Stimulated activated CD4-positive, alpha-beta T cell treated with anti-CD3 and anti-CD28 coated beads, TNF-alpha, amount 100 ng/mL, for 1 hour (primary cell): ENCODE measurements around the gene USP35.
"Not testable (repeated sequence)": the region's sequence is repeated elsewhere in the genome, so short reads cannot be mapped to it uniquely, and the experiment has no call there.

Source experiments
- DNase-seq, 3 donors: peaks; one replicate each; pipeline ENCODE4 v3.0.0-alpha.2; 2020; ENCODE audit warnings: low read depth in 3 of 3, low spot score in 1 of 3

Gene USP35

DNA sequence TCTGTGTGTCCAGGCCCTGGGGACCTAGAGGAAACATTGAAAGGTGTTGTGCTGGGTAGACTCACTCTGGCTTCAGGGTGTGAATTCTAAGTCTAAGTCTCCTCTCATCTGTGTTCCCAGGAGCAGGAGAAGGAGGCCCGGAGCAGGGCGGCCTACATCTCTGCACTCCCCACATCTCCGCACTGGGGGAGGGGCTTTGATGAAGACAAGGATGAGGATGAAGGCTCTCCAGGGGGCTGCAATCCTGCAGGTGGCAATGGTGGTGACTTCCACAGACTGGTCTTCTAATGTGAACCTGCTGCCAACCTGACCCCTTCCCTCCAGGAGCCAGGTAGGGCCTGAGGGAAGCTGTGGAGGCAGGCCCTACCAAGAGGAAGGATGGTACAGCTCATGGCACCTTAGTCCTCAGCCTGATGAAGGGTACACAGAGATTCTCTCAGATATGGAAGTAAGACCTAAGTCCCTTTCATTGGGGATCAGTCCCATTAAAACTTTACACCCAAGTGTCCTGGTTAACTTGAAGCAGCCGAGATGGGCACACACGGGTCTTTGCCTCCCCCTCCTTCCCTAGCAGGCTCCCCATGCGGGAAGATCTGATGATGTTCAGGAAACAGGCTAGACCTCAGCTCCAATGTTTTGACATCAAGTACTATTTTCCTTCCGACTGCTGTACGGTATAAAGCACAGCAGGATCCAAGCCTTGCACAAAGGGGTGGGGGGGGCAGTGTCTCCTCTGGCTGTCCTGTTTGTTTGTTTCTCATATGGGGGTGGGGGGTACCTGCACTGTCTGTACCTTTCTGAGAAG, 25.0 kb downstream of the USP35 start:
- no peak for DNase-seq

DNA sequence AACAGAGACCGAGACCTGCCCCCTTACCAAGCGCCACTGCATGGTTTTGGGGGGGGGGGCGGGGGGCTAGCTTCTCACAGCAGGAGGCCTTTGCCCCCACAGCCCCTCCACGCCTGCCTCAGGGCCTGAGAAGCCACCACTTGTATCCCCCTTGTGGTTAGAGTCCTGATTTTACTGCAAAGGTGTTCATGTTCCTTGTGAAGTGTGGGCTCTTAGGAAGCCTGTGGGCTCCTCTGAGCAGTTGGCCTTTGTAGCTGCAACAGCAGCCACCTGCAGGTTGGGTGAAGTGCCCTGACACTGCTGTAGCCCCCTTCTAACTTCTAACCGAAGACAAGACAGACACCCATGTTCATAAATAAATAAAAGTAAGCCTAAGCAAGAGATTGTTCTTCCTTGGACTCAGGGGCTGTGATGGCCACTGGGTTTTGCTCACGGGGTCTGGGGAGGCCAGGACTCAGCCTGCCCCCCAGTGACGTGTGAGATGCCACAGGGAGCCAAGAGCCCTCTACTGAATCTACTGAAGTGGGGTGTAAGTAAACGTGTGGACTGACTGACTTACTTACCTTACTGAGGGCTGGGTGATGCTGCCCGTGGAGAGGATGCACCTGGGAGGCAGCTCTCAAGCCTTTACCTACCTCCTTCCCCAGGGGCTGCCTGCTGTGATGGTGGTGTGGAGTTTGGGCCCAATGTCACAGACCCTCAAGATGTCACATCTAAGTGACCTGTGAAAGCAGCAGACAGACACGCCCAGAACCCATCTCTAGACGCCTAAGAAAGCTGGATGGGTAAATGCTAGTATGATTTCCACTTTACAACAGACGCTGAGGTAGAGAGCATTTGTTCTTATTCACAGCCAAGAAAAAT, 25.8 kb downstream of the USP35 start:
- no peak for DNase-seq

DNA sequence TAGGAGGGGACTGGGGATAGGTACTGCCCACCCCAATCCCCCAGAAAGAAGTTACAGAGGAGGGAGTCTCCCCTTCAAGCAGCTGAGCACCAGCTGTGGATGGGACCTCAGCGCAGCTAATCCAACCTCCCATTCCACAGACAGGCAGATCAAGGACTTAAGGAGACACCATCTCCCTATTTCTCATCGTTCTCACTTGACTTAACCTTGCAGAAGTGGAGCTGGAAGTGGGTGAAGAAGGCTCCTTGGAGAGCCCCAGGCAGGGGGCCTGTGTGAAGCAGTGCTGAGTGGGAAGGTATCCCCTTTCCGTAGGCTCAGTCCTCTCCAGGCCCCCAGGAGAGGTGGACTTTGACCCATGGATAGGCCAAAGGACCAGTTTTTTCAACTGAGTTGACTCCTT, 27.3 kb downstream of the USP35 start:
- DNase-seq: no peak

DNA sequence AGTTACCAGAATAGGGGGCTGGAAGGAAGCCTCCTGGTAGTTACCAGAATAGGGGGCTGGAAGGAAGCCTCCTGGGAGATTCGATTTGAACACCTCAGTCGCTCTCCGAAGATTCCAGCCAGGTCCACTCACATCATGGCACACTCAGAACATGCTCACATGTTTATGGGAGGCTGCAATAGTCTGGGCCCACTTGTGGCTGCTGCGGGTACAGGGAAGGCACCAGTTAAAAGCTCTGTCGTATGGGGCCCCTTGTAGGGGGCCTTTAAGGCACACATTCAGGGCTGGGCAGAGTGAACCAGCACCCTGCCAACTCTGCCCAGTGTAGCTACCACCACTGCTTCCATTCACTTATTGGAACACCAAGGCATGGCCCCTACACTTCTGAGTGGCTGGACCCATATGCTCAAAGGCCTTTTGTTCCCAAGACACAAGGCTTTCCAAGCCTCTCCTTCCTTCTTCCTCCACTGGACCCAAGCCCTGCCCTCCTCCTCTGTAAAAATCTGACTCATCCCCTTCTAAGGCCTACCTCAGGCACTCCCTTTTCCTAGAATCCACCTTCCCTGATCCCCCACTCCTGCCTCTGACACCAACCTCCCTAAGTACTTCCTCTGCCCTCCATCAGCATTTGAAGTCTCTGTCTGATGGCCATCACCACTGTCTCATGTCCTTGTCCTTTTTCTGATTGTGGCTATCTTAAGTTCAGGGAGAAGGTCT, 28.0 kb downstream of the USP35 start:
- DNase-seq: no peak

DNA sequence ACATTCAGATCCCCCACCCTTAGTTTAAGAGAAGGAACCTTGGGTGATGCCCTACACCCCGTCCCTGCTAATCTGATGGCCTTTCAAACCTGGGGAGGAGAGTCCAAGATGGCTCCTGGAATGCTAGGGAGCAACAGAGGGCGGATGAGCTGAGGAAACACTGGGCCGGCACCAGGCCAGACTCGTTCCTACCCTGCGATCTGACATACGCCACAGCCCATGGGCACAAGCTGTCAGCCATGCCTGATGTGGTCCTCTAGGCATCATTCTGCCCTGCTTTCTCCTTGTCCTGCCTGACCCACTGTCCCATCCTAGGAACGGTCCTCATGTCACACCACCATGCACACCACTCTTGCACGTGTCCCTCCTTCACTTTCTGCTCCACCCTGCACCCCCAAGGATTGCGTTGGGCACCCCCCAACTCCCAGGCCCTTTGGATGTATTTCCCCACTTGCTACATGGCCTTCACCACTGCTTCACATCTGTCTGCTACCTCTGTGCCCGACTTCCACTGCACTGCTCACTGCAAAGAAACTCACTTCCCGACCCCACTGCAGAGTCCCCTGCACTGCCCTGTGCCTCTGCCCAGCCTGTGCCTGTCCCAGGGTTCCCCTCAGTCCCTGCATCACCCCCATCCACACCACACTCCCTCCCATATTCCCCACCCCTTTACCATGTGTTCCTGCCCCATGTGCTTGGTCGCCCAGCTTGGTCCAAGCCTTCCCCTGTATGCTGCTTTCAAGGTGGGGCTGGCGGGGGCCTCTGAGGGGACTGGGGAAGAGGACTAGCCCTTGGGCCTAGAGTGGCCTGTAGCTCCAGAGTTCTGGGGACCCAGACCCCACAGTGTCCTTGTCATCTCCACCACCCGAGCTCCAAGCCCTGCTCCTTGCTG, 29.2 kb downstream of the USP35 start:
- DNase-seq: no peak

DNA sequence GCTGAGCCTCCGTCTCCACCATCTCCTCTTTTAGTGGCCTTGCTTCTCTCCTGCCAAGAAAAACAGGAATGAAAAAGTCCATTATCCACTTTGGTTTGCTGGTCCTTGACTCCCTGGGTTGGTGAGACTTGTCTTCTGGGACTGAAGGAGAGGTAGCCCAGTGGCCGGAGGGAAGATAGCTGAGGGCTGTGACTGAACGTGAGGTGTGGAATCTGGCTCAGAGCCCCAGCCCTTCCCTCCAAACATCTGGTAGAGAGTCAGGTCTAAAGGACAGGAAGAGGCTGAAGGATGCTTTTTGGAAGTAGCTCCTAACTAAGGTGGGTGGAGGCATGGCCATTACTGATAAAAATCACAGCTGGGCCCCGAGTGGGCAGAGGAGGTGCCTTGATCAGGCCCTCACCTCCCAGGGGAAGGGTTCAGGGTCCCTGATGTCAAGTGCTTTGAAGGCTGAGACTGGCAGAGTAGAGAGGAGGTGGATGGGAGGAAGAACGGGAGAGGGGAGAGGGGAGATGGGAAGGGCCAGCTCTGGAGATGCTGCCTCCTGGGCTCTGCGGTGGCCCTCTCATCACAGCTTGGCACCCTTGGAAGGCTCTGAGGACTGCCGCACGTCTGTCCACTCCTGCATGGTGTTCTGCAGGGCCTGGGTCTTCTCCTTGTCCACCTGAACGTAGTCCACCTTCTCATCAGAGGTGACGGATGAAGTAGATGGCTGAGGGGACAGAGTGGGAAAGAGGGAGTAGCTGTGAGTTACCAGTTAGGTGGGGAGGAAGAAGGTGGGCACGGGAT, 30.2 kb downstream of the USP35 start:
- no peak for DNase-seq

DNA sequence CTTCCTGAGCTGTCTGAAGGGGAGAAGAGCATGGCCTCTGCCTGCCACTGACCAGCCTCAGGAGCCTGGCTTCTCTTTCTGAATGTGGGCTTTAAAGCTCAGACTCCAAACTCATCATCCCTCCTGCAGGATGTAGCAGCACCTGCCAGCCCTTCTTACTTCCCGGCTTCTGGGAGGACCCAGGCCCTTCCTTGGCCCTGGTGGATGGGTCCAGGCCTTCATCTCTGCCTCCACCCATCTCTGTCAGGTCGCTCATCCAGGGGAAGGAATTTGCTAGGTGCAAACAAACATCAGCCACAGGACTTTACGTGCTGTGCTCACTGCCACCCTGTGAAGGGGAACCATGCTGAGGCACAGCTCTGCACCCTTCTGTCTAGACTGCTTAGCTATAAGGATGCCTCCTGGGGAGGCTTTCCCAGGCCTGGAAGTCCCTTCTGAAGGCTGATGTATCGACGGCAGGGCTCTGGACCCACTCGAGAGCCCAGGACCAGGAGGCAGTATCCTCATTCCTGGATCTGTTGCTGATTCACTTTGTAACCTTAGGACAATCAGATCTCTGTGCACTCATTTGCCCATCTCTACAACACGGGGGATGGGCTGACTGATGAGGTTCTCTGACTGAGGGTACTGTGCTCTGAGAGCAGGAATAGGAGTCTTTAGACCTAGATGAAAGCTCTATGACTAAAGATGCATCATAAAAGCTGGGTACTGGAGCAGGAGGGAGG, 30.9 kb downstream of the USP35 start:
- no peak for DNase-seq

DNA sequence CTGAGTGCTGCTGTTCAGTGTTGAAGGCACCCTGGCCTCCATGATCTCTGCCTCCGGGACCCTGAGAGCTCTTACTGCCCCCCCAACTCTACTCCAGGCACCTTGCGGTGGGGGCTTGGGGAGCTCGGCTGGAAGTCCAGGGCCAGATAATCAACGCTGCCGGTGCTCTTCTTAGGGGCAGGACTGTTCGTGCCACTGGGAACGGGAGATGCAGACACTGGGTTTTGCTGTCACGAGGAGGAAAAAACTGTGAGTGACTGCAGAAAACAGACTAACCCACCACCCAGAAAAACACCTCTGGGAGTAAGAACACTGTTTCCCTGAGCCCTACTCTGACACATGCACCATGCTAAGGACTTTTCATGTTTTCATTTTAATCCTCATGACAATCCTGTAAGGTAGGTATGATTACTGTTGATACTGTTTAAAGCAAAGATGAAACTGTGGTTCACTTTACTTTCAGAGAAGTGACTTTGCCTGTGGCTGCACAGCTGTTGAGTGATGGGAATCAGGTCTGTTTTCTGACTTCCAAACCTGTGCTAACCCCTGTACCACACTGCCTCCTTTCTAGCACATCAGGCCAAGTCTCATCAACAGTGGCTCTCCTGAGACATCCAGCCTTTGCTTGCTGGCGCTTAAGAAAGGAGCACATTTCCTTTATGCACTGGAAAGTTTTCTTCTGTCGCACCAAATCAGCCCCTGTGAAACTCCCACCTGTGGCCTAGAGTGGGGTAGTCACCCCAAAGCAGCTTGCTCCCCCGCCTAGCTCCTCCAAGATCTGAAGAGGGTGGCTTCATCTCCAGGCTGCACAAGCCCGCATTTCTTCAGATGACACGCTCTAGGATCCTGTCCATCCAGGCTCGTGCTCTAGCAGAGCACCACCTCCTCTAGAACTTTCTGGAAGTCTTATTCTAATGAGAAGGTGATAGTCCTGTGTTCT, 31.8 kb downstream of the USP35 start:
- no peak for DNase-seq

DNA sequence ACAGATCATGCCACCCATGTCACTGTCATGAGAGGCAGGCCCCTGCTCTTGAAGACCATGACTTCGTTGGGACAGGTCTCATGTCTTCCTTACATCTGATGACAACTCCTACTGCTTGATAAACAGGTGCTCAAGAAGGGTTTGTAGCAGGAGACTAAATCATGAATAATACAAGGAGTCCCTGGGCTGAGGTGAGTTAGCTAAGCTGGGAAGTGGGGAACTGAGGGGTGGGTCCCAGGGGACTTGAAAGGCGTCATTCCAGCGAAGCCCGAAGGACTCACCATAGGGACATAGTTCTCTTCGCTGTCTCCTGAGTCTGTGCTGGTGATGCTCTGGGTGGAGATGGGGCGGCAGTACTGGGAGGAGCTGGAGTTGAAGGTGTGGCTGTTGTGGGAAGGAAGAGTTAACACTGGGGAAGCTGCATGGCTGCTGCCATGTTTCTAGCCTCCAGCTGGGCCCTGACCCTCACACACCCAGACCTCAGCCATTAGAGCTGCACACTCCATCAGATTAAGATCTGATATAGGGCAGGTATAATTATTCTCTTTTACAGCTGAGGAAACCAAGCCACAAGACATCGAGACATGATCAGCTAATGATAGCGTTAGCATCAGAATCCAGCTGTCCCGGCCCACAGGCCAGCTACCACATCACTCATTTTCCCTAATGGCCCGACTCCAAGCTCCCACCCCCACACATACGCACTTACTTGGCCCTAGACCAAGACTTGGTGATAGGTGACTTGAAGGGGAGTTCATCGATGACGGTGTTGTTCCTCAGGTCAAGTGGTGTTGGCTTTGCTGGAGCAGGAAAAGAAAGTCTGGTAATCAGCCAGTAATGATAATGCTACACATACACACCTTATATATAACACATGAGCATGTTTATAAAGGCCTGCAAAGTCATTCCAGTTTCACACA, 32.9 kb downstream of the USP35 start:
- no peak for DNase-seq

DNA sequence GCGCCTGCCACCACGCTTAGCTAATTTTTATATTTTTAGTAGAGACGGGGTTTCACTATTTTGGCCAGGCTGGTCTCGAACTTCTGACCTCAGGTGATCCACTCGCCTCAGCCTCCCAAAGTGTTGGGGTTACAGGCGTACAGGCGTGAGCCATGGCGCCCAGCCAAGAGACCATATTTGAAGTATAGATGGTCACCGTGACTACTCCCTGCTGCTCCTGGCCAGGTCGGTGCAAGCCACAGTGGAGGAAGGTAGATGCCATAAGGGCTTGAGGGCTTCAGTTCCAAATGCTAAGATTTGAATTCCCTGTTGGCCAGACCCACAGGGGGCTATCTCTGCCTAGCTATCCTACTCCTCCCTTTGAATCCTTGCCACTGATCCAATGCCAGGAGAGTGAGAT, 34.0 kb downstream of the USP35 start:
- DNase-seq: not testable (repeated sequence)

DNA sequence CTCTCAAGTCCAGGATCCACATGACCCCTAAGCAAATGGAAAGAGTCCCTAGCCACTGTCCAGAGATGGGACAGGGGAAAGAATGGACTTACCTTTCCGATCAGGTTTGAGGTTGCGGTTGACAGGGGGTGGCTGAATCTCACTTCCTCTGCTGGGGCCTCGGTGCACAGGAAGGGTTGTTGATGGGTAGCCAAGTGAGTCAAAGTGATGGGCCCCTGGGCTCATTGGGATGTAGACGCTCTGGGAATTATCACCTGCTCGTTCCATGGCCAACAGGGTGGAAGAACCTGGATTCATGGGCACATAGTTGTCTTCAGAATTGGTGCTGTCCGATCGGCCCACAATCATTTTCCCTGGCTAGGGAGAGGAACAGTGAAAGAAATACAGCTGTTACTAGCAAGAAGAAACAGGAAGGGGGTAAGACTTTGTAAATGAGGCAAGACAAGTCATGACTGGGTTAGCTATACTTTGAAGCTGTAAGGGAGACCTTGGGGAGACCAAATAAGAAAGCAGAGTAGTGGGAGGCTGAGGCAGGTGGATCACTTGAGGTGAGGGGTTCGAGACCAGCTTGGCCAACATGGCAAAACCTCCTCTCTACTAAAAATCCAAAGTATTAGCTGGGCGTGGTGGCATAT, 34.7 kb downstream of the USP35 start:
- no peak for DNase-seq

DNA sequence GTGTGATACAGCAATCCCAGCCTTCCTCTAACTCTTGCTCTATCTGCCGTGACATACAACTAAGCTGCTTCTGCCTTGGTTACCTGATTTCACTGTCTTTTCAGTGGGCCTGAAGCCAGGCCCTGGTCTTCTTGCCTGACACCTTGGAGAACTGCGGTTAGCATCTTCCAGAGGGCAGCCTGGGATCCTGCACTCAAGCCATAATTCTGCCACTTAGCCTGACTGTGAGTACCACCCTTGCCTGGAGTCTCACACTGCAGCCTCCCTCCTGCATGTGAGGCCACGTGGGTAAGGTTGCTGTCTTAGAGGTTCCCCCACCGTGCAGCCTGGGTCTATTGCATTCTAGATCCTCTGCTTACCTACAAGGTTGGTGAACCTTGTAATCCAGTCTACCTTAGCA, 35.8 kb downstream of the USP35 start:
- DNase-seq: no peak

DNA sequence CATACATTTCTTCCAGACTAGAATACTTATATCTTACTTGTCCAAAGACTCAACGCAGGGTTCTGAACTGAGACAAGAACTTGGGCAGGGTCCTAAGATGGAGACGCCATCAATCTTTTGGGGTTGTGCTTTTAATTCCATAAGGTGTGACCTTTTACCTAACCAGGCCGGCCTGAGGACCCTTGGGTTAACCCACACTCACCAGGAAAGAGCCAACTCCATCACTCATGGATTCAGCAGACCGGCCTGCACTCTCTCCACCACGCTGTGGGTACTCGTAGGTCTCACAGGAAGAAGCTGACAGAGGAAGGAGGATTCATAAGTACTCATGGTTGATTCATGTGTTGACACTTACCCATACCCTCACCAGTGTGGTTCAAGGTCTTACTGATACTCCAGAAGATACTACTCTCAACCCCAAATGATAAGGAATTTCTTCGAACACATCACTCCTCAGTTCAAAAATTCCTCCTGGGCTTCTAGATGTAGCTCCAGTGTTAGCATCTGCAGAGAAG, 36.2 kb downstream of the USP35 start:
- no peak for DNase-seq

DNA sequence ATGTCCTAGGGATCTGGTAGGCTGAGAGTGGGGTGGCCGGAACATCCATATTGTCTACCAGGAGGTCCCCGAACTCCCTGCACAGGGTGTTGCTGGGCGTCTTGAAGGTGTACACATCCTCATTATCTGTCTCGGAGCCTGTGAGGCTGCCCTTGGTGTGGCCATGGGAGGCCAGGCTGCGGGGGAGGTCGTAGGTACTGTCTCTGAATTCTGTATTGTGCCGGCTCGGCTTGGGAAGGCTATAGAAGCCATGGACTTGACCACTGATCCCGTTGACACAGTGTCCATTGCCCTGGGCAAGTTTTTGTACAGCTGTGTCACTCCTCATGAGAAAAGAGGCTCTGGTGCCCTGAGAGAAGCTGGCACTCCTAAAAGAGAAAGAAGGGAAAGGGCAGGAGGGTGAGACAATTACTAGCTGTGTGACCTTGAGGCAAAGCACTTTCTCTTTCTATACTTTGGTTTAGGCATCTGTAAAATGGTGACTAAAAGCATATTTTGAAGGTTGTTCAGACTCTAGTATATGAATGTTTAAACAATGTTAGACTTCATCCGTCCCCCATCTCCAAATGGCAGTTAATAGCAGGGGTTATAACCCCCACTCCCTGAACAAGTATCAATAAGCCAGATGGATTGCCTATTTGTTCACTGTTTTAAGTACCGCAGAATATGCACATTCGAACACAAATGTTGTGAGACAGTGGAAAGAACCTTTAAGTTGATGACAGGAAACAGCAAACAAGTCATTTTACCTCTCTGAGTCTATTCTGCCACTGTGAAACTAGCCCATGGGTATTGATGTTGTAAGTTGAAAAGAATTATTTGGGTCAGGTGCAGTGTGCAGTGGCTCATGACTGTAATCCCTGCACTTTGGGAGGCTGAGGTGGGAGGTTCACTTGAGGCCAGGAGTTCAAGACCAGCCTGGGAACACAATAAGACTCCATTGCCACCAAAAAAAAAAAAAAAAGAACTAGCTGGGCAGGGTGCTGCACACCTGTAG, 38.3 kb downstream of the USP35 start:
- DNase-seq: no peak

DNA sequence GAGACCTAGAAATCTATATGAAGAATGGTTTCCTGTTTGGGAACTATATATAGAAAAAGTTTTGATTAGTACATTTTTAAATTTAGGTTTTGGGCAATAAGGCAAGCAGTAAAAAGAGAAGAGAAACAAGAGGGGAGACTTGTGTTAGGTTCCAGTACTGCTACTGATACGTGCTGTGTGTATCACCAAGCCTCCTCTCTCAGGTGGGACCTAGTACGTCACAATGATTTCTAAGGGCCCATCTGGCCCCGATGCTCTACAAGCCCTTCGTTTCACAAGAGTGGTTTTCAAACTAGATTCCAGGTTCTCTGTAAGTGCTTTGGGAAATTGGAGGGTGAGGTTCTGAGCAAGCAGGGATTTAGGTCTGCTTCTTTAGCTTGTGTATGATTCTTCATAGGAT, 39.2 kb downstream of the USP35 start:
- no peak for DNase-seq
